GM19025 (cell line): Measurements from ENCODE around the gene UCN.

Experiments
- ATAC-seq: cut with Tn5 transposase; IDR thresholded peaks from one replicate; pipeline ENCODE4 v1.9.1; 2021; ENCODE audit warnings: mild to moderate bottlenecking, low read depth, moderate library complexity; ENCODE audit not compliant: unreplicated experiment

The UCN gene

DNA sequence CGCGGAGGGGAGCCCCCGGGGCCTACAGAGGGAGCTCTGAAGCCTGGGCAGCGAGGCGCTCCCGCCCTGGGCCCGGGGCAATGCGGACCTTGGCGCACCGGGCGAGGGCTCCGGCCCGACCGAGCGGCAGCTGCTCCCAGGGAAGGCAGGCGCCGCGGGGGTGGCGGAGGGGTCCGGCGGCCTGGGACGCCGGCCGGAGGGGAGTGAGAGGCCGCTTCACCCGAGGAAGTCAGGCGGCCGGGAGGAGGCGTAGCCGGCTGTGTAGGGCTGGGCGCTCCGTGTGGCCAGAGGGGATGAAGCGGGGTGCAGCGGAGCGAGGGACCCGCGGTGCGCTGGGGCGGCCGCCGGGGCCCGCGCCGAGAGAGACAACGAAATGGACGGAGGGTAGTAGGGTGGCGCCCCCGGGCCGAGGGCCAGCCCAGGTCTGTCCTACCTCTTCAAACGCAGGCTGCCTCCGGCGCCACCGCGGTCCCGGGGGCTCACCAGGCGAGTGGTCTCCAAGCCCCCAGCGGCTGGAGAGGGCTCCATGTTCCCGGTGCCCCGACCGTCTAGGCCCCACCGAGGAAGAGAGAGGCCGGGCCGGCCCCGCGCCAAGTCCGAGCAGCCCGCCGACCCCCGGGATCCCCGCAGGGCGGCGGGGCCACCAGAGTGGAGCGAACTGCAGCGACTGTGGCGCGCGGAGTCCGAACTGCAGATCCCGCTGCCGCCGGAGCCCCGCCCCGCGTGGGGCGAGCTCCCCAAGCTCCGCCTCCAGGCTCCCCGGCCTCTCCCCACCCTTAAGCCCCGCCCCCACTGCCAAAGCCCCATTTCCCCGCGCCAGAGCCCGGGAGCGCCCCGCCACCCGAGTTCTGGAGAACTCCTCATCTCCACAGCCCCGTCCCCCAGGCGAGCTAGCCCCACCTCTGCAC, 45.6 kb downstream of the UCN start, which contains the start of gene SLC30A3:
SLC30A3 (minus strand) TSS at position 669 of the 908 bp plus-strand sequence; CDS start at position 528, 141 bp downstream.
- no peak for ATAC-seq

DNA sequence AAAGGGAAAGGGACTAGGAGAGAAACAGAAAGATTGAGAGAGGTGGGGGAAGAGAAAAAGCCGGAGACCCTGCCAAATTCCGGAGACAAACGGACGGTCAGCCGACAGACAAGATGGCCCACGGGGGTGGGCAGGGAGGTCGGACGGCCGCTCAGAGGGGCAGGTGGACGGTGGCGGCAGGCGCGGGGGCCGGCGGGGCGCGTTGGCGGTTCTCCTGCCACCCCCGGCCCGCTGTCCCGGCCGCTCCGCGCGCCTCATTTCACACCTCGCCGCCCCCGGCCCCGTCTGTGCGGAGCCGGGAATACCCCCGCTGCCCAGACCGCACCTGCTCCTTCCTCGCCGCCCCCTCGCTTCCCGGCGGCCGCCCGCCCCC, 46.3 kb downstream of the UCN start:
- ATAC-seq, result no peak

DNA sequence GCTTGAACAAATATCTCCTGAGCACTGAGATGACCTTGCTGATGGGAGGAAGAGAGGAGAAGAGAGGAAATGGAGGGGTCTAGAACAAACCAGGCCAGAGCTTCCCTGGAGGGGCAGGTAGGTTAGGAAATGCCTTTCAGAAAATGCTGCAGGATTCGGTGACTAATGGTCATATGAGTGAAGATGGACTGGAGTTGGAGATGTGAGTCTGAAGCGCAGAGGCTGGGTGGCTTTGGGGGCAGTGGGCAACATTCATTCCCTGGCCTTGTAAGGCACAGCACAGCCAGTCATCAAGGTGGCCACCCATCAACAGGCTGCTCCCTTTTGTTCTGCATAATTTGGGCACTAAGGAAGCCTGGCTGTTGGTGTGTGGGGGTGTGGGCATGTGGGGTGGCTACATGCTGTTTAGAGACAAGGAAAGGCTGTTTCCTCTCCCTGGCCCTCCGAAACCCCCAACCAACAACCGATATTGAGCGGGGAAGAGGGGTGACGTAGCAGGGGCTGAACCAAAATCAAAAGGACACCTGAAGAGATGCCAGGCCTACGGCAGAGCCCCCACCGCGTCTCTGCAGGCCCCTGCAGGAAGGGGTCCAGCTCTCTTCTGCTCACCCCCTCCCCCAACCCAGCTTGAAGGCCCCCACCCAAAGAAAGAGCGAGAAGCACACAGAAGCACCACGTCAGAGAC, 46.9 kb downstream of the UCN start:
- ATAC-seq, result no peak

DNA sequence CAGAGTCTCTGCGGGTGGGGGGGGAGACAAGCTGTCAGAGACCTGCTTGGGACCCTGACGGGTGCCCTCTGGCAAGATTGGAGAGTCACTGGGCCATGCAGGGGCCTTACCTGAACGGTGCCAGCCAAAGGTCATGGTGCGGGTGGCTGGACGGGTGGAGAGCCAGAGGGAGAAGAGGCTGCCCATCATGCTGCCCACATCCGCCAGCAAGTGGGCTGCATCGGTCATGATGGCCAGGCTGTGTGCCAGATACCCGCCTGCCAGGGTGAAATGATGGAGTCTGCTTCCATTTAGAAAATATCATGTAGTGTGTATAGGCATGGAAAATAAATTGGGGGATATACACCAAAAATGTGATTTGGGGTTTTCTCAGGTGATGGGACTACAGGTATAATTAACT, 50.2 kb downstream of the UCN start:
- no peak for ATAC-seq
